ENCODE data around the gene COL18A1. TPM values are rescaled to one million over a fixed set of nuclear protein-coding genes. Genes with fewer than 3 reads are reported as not detected.

COL18A1 gene
- total RNA-seq, 4 donors from 2014 or later: 16.4 to 42.2 (median 20.7) TPM

DNA sequence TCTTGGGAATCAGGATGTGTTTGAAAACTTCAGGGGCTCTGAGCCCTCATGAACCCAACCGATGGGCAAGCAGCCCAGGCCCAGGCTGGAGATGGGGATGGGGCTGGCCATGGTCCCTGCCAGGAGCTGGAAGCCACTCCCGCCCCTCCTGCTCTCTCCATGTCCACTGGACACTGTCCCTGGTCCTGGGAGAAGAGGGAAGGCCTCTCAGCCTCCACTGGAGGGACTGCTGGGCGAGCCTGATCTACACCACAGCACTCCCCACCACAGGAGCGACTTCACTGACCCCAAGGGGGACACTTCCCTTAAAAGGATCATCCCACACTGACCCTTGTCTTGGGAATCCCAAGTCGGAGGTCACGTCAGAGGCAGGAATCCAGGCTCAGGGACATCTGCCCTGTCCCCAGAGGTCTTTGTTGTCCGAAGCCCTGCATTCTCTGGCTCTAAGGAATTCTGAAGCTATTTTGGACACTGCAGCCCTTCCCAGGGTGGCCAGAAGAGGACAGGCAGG lies 16.9 kb upstream of the COL18A1 start:
- Histone ChIP-seq H3K27me3 (peaks cover 0 to 6% (median 0%) of the 10 kb centered on the region in 3 donors), H3K4me3 (no peak overlapping the region), H3K36me3 (no peaks in the 10 kb centered on the region), H3K4me1 (peaks cover 8 to 14% of the 10 kb centered on the region in 2 donors), H3K27ac (peak overlapping the region in 3 of 4 donors; percentile 28 to 71 (median 55)), H3K9me3 (no peaks in the 10 kb centered on the region)
- intact Hi-C loops (cut with DNase I; ENCODE audit: low total_unique reads) (no loop called here), in situ Hi-C loops (cut with MboI; ENCODE audit: low sequenced_read_pairs in 4 of 4) (no loop called here)
- TF ChIP-seq, protein P1, sequence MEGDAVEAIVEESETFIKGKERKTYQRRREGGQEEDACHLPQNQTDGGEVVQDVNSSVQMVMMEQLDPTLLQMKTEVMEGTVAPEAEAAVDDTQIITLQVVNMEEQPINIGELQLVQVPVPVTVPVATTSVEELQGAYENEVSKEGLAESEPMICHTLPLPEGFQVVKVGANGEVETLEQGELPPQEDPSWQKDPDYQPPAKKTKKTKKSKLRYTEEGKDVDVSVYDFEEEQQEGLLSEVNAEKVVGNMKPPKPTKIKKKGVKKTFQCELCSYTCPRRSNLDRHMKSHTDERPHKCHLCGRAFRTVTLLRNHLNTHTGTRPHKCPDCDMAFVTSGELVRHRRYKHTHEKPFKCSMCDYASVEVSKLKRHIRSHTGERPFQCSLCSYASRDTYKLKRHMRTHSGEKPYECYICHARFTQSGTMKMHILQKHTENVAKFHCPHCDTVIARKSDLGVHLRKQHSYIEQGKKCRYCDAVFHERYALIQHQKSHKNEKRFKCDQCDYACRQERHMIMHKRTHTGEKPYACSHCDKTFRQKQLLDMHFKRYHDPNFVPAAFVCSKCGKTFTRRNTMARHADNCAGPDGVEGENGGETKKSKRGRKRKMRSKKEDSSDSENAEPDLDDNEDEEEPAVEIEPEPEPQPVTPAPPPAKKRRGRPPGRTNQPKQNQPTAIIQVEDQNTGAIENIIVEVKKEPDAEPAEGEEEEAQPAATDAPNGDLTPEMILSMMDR (IDR thresholded peaks at IDR 0.05 in 4 of 5, conservative IDR thresholded peaks at IDR 0.05 in 1 of 5): no peak
- no peak for TF ChIP-seq POLR2A (IDR thresholded peaks at IDR 0.05)
- ATAC-seq (peak; percentile 38 to 58), DNase-seq (peak in 1 of 2 donors; percentile 21)

DNA sequence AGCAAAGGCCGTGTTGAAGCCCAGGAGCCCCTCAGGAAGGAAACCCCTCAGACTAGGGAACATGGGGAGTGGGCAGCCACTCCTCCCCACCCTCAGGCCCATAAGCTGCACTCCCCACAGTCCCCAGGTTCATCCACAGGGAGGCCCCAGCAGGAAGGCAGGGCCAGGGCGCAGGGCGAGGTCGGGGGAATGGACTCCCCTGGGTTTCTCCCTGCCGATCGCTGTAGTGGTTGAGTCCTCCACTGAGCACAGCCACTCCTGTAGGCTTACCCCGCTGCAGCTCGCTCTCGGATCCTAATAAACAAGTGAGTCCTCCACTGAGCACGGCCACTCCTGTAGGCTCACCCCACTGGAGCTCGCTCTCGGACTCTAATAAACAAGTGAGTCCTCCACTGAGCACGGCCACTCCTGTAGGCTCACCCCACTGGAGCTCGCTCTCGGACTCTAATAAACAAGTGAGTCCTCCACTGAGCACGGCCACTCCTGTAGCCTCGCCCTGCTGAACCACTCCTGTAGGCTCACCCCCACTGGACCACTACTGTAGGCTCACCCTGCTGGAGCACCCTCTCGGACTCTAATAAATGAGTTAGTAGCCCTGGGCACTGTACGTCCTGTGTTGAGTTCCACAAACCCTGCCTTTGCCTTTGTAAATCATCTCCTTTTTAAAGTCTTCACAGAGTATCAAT lies 16.2 kb upstream of the COL18A1 start:
- peaks cover 8 to 14% of the 10 kb centered on the region in 2 donors for H3K4me1 ChIP-seq
- ATAC-seq (no peak), DNase-seq (no peak)
- no peak overlapping the region for H3K4me3 ChIP-seq
- H3K36me3 ChIP-seq: no peaks in the 10 kb centered on the region
- TF ChIP-seq, protein P1 (IDR thresholded peaks at IDR 0.05 in 4 of 5, conservative IDR thresholded peaks at IDR 0.05 in 1 of 5): no peak
- no peak for TF ChIP-seq POLR2A (IDR thresholded peaks at IDR 0.05)
- intact Hi-C loops (cut with DNase I; ENCODE audit: low total_unique reads) (no loop called here), in situ Hi-C loops (cut with MboI; ENCODE audit: low sequenced_read_pairs in 4 of 4) (no loop called here)
- H3K27ac ChIP-seq: peak overlapping the region in 3 of 4 donors; percentile 28 to 71 (median 39)
- H3K9me3 ChIP-seq: no peaks in the 10 kb centered on the region
- H3K27me3 ChIP-seq: peaks cover 0 to 6% (median 0%) of the 10 kb centered on the region in 3 donors

DNA sequence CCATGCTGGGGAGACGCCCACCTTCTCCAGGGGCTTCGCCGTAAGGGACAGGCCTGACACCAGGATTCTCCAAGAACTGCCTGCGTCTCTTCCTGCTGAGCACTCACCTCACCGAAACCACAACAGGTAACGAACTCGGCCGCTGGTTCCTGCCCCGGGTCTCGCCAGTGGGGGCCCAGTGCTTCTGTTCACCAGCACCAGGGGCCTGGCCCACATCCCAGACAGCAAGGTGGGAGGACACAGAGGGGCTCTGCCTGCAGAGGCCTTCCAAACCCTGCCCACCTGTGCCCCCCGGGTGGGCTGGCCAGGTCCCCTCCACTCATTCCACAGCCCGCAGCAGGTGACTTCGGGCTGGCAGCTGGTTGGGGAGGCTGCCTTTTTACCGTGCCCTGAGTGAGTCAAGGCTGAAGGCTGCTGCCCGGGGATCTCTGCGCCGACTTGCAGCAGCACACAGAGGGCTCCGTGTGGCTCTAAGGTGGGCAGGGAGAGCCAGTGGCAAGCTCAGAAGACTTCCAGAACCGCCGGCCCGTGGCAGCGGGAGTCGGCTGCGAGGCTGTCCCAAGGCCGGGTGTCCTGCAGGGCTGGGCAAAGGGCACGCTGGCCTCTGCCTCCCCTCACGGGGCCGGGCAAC lies 14.7 kb upstream of the COL18A1 start:
- Histone ChIP-seq H3K36me3 (no peaks in the 10 kb centered on the region), H3K4me1 (peaks cover 8 to 14% of the 10 kb centered on the region in 2 donors), H3K27me3 (peaks cover 0 to 4% (median 0%) of the 10 kb centered on the region in 3 donors), H3K4me3 (no peak overlapping the region), H3K27ac (no peak overlapping the region), H3K9me3 (no peaks in the 10 kb centered on the region)
- no peak for TF ChIP-seq POLR2A (IDR thresholded peaks at IDR 0.05)
- TF ChIP-seq, protein P1 (IDR thresholded peaks at IDR 0.05 in 4 of 5, conservative IDR thresholded peaks at IDR 0.05 in 1 of 5): no peak
- in situ Hi-C loops (cut with MboI; ENCODE audit: low sequenced_read_pairs in 4 of 4) (no loop called here), intact Hi-C loops (cut with DNase I; ENCODE audit: low total_unique reads) (no loop called here)
- DNase-seq (peak in 1 of 2 donors; percentile 3), ATAC-seq (no peak)

DNA sequence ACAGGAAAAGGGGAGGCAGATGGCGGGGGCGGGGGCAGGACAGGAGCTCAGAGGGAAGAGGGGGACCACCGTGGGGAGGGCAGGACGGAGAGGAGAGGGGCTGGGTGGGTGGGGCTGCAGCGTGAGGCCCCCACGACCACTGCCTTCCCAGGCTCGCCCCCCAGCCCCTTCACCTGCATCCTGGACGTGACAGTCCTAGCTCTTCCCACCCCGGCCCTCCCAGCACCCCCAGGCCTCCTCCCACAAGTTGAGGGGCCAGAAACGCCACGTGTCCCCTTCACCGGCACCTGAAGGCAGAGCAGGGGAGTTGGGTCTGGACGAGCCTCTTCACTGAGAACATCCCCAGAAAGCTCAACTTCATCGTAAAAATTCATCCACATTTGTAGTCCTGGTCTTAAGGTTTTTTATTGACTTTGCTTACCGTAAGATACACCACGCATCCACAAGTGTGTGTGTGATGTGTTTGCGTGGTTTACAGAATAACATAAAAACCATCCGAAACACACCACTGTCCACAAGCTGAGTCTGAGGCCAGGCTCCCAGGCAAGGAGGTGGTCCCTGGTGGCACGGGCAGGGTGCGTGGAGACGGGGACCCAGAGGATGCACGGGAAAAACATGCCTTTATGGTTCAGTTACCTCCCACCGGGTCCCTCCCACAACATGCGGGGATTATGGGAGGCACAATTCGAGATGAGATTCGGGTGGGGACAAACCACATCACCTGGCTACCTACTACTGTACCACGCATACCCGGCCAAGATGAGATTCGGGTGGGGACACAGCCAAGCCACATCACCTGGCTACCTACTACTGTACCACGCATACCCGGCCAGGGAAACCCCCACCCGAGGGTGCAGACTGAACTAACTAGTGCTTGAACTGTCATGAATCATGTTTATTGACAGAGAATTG lies 13.9 kb upstream of the COL18A1 start:
- Histone ChIP-seq H3K4me1 (peaks cover 8 to 14% of the 10 kb centered on the region in 2 donors), H3K27ac (no peak overlapping the region), H3K36me3 (no peaks in the 10 kb centered on the region), H3K4me3 (no peak overlapping the region), H3K9me3 (no peaks in the 10 kb centered on the region), H3K27me3 (peaks cover 0 to 2% (median 0%) of the 10 kb centered on the region in 3 donors)
- intact Hi-C loops (cut with DNase I; ENCODE audit: low total_unique reads) (no loop called here), in situ Hi-C loops (cut with MboI; ENCODE audit: low sequenced_read_pairs in 4 of 4) (no loop called here)
- TF ChIP-seq, protein P1 (IDR thresholded peaks at IDR 0.05 in 4 of 5, conservative IDR thresholded peaks at IDR 0.05 in 1 of 5): no peak
- TF ChIP-seq POLR2A (IDR thresholded peaks at IDR 0.05): no peak
- ATAC-seq: no peak
- peak in 1 of 2 donors; percentile 4 for DNase-seq
